HG02588 (cell line): ENCODE data around the gene NRF1.
"Not testable (repeated sequence)": the region's sequence is repeated elsewhere in the genome, so short reads cannot be mapped to it uniquely, and the experiment has no call there.

Experiments
- ATAC-seq: cut with Tn5 transposase; IDR thresholded peaks from one replicate; pipeline ENCODE4 v1.9.1; 2021; ENCODE audit warnings: mild to moderate bottlenecking, moderate library complexity; ENCODE audit not compliant: unreplicated experiment

Gene NRF1

DNA sequence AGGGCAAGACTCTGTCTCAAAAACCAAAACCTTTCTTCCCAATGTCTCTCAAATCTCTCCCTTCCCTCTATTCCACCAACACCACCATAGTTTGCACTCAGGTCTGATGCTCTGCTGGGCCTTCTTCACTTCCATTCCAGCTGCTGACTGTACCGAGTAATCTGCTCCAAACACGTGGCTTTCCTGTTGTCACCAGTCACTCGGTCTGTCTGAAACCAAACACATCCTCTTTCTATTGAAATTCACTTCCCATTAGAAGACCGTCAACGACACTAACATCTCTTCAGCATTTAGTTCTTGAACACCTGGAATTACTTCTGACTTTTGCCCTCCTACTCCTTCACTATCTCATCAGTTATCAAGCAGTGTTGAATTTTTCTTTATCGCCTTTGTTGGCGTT lies 4.7 kb upstream of the NRF1 start:
- no peak for ATAC-seq

DNA sequence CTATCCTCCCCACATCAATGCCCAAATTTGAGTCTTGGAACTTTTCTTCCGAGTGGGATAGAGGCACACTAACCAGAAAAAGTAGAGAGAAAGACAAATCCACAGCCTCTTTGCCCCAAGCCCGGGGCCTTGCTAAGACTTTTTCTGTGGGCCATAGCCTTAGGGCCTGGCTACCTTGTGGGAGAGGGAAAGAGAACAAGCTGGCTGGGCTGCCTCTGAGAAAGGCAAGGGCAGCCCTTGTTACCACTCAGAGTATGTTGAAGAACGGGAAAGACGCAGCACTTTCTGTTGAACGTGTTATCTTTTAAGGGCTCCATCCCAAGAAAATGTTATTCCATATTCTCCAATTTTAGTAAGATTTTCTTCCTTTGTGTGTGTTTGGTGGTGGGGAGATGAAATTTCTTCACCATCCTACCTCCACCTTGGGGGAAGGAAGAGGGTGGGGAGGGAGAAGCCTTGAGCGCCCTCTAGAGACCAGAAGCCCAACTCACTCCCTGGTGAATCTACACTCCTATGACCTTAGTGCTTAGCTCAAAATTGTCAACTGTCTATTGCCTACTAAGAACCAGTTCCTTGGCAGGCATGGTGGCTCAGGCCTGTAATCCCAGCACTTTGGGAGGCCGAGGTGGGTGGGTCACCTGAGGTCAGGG lies 3.9 kb upstream of the NRF1 start:
- no peak for ATAC-seq

DNA sequence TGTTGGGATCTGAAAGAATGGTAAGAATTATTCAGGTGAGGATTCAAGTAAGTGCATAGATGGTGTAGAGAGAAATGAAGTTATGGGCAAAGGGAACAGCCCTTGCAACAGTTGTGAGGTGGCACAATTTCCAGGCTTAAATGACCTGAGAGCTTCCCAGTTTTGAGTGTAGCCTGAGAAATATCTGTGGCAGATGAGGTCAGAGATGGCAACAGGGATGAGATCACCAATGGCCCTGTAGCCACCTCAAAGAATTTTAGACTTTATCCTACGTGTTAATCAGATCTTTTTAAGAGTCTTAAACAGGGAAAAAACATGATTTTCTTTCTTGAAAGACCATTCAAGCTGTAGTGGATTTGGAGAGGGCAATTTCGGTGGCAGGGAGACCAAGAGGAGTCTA lies 1.9 kb upstream of the NRF1 start:
- no peak for ATAC-seq

DNA sequence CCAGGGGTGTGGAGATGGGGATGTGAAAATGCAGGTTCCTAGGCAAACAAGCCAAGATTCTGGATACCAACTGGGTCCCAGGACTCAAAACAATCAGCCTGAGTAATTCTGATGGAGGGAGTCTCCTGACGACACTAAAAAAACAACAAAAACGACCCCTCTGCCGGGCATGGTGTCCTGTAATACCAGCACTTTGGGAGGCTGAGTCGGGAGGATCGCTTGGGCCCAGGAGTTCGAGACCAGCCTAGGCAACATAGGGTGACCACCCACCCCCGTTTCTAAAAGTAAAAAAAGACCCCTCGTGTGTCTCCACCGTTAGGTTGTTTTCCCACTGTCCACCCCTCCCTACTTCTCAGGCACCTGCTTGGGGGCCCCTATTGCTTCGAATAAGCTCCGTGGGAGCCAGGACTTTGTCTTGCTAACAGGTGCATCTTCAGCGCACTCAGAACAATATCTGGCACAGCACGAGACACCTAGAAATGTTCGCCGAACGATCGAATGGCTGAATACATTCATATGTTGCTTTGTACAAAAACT lies 743 bp upstream of the NRF1 start:
- ATAC-seq: no peak

DNA sequence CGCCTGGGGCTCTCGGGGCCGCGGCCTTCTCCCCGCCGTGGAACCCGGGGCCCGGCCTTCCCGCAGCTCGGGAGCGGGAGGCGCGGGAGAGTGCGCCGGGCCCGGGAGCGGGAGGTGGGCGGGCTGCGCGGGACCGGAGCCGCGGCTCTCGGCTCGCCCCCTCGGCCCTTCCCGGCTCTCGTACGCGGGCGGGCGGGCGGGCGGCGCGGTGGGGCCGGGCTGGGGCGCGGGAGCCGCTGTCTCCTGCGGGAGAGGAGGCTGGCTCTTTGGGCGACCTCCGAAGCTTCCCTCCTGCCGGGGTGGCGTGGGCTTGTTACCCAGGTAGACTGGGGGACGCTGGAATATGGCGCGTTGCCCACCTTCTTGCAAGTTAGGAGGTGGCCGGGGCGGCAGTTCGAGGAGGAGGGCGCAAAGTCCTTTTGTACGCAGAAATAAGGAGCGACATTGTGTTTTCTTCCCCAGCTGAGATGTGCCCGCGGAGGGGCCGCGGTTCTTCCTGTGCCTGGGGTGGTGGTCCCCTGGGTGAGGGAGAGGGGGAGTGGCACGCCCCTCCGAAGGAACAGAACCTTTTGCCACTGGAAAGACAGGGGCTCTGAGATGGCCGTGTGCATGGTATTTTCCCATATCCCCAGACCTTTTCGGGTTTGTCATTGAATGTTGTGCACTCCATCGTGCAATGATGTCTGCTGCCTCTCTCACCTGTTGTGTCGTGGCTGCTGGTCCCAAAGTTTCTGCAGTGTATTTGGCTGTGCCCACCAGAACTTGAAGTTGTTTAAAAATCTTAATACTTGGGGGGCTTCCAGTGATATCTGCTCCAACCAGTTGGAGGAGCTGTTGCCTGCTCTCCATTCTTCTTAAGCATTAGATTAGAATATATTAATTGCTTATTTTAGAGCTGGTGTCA lies 844 bp downstream of the NRF1 start:
- ATAC-seq: no peak

DNA sequence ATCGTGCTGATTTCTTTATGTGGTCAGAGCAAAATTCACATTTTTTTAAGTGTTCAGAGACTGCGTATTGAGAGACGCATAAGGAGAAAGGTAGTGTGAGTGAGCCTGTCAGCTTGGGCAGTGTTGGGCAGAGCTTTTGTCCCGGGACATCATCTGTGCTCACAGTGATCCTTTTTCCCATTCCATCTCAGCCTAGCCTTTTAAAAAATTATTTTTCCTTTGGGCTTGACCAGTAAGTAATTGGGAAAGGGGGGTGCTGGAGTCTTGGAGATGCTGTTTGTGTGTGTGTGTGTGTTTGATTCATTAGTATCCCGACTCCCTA lies 1.5 kb downstream of the NRF1 start:
- ATAC-seq: no peak

DNA sequence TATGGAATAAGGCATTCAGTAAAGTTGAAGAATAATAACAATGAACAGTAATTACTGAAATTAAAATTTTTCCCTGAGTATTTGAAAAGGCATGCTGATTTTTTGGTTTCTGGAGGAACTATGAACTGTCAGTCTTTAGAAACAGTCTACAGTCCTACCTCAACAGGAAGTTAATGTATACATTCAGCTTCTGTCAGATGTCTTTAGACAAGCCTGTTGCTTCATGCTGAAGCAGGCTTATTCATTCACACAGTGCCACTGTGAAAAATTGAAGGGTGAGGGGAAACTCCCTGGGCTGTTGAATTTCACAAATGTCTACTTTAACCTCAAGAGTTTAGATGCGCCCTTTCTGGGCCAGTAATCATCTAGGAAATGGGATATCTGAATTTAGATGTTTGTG lies 3.5 kb downstream of the NRF1 start:
- ATAC-seq: peak; percentile 25

DNA sequence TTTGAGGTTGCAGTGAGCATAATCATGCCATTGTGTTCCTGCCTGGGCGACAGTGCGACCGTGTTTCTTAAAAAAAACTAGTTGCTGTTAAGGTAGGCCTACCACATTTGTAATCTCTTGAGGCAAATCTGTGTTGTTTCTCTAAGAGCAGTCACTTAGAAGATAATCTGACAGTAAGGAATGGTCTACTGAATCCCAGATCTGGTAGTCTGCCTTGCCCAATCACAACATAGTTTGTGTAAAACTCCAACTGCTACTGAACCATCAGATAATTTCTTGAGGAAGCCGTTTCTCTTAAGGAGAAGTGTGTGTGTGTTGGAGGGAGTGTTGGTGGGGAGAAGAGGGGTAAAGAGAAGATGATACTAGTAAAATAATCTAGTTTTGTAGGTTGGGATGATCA lies 5.0 kb downstream of the NRF1 start:
- ATAC-seq: no peak

DNA sequence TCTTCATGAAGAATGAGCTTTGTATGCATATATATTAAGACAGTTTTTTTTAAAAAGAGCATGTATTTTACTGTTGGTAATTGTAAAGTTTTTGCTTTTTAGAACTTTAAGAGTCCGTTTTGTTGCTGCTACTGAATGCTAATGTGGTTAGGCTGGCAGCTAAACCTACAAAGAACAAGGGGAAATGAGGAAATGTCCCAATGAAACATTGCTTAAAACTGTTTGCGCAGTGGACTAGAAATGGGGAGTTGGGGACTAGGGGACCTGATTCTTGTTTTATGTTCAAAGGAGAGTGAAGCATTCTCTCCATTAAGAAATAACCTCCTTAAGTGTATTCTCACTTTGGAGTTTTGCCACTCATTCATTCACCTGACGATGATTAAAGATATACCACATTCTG lies 5.7 kb downstream of the NRF1 start:
- no peak for ATAC-seq

DNA sequence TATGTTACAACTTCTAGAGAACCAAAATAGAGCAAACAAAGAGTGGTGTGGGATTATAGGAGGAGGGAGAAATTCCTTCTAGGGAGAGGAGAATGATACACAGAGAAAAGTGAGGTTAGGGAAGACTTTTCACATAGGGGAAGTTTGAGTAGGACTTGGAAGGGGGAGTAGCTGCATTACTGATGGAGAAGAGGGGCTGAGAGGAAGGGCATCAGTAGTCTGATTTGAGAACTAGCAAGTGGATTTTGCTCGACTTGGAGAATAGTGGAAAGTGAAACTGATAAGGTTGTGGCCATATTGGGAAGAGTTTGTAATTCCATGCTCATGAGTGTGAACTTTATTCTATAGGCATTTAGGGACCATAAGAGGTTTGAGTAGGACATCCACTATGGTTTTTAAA lies 6.1 kb downstream of the NRF1 start:
- no peak for ATAC-seq

DNA sequence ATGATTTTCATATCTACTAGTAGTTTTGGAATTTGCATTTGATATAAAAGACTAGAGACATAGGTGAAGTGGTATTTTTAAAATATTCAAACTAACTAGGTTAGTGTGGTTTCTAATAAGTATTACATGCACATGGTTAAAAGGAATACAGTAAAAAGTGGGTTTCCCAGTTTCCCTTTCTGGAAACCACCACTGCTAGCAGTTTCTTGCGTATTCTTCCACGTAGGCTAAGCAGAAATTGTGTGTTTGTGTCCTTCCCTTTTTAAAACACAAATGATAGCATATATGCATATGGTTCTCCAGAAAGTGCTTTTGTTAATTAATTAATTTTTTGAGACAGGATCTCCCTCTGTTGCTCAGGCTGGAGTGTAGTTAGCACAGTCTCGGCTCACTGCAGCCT lies 15.4 kb downstream of the NRF1 start:
- no peak for ATAC-seq

DNA sequence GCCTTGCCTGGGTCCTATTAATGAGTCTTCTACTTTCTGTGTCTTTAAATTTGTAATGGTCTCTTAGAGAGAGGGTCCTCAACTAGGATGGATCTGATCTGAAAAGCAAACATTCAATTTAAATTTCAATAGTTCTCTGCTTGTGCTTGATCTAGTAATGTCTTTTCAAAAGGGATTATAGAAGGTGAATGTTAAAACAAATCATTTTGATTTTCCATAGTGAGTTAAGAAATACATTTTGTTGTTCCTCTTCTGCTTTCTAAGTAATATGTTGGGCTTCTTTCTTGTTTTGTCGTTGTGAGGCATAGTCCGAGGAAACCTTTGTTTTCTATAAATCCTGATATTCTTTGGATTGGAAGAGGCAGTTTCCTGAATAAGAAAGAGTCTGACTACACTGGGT lies 18.8 kb downstream of the NRF1 start:
- no peak for ATAC-seq

DNA sequence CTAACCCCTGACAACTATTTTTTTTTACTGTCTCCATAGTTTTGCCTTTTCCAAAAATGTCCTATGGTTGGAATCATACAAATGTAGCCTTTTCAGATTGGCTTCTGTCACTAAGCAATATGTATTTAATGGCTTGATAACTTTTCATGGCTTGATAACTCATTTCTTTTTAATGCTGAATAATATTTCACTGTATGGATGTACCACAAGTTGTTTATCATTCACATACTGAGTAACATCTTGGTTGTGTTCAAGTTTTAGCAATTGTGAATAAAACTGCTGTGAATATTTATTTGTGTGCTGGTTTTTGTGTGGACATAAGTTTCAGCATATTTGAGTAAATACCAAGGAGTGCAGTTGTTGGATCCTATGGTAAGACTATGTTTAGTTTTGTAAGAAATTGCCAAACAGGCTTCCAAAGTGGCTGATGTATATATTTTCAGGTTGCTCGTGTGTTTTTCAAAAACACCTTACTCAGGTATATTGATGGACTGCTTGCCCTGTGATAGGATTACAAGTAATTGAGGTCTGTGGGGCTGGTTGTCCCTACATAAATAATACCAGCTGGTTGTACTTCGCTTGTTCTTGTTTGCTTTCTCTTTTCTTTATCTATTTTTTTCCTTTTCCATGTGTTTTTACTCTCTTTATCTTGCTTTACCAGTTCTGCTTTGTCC lies 23.0 kb downstream of the NRF1 start:
- ATAC-seq: no peak

DNA sequence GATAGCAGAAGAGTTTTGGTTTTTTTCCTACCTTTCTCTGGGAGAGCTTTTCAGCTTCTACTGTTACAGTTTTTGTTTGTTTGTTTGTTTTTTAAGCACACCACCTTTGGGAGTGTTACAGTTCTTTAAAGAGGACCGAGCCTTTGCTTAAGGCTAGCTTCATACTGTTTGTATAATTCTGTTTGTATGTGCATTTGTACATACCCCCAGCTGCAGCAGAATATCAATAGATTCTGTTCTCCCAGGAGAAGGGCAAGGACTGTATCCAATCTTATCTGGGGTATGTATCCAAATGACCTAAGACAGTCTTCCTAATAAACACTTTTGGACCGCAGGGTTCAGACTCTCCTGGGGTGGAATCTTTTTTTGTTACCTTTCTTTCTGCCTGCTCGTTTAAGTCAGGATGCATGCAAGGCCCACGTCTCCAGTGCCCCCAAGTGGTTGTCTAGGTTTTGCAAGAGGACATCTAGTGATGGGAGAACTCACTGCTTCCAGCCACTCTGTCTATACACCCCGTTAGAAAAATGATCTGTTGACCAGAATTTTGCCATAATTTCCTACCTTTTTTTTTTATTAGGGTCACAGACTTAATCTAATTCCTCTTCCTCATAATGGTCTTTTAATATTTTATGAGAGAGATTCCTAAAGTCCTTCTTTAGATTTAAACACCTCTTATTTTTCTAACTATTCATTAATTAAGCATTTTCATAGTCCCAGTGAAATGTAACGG lies 23.9 kb downstream of the NRF1 start:
- ATAC-seq: peak; percentile 72

DNA sequence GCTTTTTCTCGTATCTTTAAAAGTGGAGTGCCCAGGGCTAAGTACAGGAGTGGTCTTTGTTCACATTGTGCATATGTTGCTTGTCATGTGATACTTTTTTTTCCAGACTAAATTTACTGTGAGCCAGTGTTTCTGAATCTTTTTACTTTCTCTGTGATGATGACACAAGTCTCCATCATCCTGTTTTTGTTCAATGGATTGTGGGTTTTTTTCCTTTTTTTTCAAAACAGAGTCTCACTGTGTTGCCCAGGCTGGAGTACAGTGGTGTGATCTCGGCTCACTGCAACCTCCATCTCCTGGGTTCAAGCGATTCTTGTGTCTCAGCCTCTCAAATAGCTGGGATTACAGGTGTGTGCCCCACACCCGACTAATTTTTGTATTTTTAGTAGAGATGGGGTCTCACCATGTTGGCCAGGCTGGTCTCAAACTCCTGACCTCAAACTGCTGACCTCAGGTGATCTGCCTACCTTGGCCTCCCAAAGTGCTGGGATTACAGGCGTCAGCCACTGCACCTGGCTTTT lies 24.6 kb downstream of the NRF1 start:
- not testable (repeated sequence) for ATAC-seq

DNA sequence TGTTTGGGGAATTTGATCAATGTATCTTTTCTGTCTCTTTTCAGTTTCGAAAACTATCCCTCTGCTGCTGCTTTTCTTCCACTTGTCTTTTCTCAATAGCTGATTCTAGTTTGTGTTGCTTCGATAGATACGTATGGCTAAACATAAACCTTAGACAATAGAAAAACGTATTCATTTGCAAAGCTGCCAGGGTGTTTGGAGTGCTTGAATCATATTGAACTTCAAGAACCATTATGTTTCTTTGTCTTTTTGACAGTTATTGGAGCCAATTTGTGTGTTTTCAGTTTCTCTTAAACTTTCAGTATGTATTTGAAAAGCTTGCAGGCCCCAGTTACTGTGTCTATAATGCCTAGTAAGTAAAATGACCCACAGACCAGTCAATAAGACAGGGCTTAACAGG lies 25.1 kb downstream of the NRF1 start:
- no peak for ATAC-seq

DNA sequence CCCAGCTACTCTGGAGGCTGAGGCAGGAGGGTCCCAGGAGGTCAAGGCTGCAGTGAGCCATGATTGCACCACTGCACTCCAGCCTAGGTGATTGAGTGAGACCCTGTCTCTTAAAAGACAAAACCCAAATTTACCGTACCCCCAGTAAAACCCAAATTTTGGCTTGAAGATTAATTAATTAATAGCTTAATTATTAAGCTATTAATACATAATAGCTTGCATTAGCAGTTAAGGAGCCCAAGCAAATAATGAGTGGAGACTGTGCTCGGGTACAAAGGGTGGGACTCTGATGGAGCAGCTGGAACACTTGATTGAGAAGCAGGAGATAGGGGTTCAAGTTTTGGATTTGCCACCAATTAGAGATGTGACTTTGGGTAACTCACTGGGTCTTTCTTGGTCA lies 28.9 kb downstream of the NRF1 start:
- no peak for ATAC-seq

DNA sequence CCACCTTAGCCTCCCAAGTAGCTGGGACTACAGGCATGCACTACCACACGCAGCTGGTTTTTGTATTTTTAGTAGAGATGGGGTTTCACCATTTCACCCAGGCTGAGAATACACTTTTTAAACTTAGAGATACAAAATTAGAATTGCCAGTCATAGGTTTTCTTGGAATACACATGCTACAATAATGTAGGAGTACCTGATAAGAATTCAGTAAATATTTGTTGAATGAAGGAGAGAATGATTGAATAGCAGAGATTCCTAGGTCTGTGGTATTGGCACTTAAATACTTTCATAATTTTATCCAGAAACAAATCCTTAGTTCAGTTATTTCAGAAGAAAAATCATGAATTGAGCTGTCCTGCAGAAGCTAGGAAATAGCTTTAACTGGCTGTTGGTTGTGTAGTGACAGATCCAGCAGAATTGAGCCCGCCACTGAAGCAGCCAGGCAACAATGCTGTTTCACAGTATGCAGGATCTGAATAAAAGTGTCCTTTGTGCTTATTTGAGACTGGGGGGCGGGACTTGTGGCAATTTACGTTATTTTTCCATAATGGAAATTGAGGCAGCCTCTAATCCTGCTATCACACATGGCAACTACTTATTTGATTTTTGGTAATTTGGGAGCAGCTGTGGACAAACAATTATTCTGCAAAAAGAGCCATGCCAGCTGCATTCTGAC lies 31.5 kb downstream of the NRF1 start:
- ATAC-seq: no peak

DNA sequence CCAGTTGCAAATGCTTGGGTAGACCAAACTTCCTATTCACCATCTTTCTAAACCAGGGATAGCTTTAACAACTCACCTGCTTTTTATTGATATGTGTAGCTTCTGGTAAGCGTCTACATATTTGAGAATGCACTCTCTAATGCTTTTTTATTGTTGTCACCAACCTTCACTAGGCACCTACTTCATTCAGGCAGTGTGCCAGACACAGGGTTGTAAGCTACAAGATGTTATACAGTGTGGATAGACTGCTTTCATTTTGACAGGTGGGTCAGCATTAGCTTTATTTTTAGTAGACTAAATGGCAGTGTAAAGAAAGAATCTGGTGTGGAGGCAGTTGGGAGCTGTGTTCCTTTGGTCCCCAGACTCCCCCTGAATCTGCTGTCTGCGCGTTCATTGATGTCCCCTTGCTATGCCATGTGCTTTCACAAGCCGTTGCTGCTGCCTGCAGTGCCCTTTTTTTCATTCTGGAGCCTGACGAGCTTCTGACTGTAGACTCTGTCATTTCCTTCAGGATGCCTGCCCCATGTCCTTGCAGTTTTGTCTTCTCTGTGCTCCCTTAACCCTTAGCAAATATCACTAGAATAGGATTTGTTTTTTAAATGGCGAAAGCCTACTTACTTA lies 32.1 kb downstream of the NRF1 start:
- no peak for ATAC-seq

DNA sequence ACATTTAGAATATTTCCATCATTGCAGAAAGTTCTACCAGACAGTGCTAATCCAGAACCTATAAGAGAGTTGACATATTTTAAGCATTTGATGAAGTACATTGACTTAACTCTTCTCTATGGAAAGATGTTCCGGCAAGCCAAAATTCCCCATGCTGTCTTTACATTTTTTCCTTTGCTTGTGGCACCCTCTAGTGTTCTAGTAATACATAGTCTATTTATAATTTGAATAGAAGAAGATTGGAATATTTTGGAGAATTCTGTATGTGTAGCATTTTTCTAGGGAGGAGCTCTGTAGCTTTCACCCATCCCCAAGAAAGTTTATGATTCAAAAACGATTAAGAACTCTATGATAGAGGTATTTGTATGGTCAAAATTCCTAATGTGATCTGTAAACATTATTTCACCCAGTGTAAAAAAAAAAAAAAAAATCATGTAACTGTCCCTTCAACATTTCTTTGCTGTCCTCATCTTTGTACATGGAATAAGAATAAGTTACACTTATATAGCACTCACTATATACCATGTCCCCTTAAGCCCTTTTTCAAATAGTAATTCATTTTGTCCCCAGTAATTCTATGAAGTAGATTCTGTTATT lies 33.2 kb downstream of the NRF1 start:
- ATAC-seq: no peak
